H1 (cell line): ENCODE measurements around the gene CA10. TPM values are rescaled to one million over a fixed set of nuclear protein-coding genes. Genes with fewer than 3 reads are reported as not detected.

Experiments used
- CTCF ChIA-PET: fragments of 300-600 bp; sonication (Branson Sonifier 250); formaldehyde crosslinking; loops from one replicate; lab custom pipeline; 2021; ENCODE audit not compliant: partially characterized antibody; lab: Charles Lee
- POLR2A ChIA-PET: fragments of 300-600 bp; sonication (Branson Sonifier 250); formaldehyde crosslinking; loops from one replicate; lab custom pipeline; 2021; ENCODE audit warnings: inconsistent platforms; ENCODE audit not compliant: partially characterized antibody; lab: Charles Lee
- DNase-seq, 2 experiments: peaks; one replicate each; pipeline versions ENCODE4 v3.0.0 to v3.0.0-alpha.2; 2010 to 2022; ENCODE audit warnings: low spot score in 2 of 2, low read depth in 1 of 2, mixed read lengths in 1 of 2
- FAIRE-seq: peaks from 2 replicates; lab custom pipeline; 2011; peaks lifted over from hg19 to GRCh38; lab: Jason Lieb, UNC
- H2AFZ ChIP-seq: 2 replicates; pipeline ENCODE4 v1.8.1; 2012; ENCODE audit warnings: low read length, inconsistent platforms
- H2AK5ac ChIP-seq: 2 replicates; pipeline ENCODE4 v1.6.1; 2013; ENCODE audit warnings: low read depth, low read length
- H2BK120ac ChIP-seq: replicated peaks from 2 replicates; pipeline ENCODE3; 2013; ENCODE audit warnings: low read depth, low read length, inconsistent platforms
- H2BK12ac ChIP-seq: 2 replicates; pipeline ENCODE4 v1.6.1; 2013; ENCODE audit warnings: low read depth, low read length
- H2BK15ac ChIP-seq: 2 replicates; pipeline ENCODE4 v1.6.1; 2013; ENCODE audit warnings: low read length
- H2BK20ac ChIP-seq: 2 replicates; pipeline ENCODE4 v1.6.1; 2013; ENCODE audit warnings: low read length
- H2BK5ac ChIP-seq: 2 replicates; pipeline ENCODE4 v1.6.1; 2013; ENCODE audit warnings: low read depth, low read length
- H3K14ac ChIP-seq: 2 replicates; pipeline ENCODE4 v1.6.1; 2013; ENCODE audit warnings: inconsistent platforms; ENCODE audit not compliant: insufficient read length
- H3K18ac ChIP-seq: 2 replicates; pipeline ENCODE4 v1.6.1; 2013; ENCODE audit warnings: low read length; ENCODE audit errors: extremely low read depth
- H3K23ac ChIP-seq: 2 replicates; pipeline ENCODE4 v1.6.1; 2013; ENCODE audit warnings: inconsistent platforms; ENCODE audit not compliant: insufficient read length
- H3K23me2 ChIP-seq: 2 replicates; pipeline ENCODE4 v1.6.1; 2013; ENCODE audit warnings: low read depth, low read length
- H3K27ac ChIP-seq: 2 replicates; pipeline ENCODE4 v1.6.1; 2011; ENCODE audit warnings: low read depth, low read length, inconsistent platforms
- H3K27me3 ChIP-seq, 4 experiments: replicated peaks in 1 of 4; 1 replicate in 1 of 4; 2 replicates in 3 of 4; pipeline versions ENCODE4 v1.6.1 to v1.8.1; 2011 to 2013; ENCODE audit warnings: low read length in 3 of 4, mild to moderate bottlenecking in 3 of 4, inconsistent platforms in 2 of 4, mixed read lengths in 2 of 4, moderate library complexity in 1 of 4; ENCODE audit not compliant: control insufficient read depth in 3 of 4, insufficient read depth in 3 of 4; ENCODE audit errors: extremely low read depth in 1 of 4
- H3K36me3 ChIP-seq, 4 experiments: 2 replicates each; pipeline versions ENCODE4 v1.6.1 to v1.8.1; 2011 to 2013; ENCODE audit warnings: mild to moderate bottlenecking in 4 of 4, low read length in 3 of 4, moderate library complexity in 2 of 4, control low read depth in 1 of 4, inconsistent platforms in 1 of 4; ENCODE audit not compliant: insufficient read depth in 4 of 4, control insufficient read depth in 2 of 4
- H3K4ac ChIP-seq: replicated peaks from 2 replicates; pipeline ENCODE3; 2013; ENCODE audit warnings: low read length, low read depth, mixed read lengths, inconsistent platforms; ENCODE audit not compliant: insufficient read length
- H3K4me1 ChIP-seq, 4 experiments: replicated peaks in 1 of 4; 1 replicate in 1 of 4; 2 replicates in 3 of 4; pipeline versions ENCODE4 v1.6.1 to v1.8.1; 2011 to 2013; ENCODE audit warnings: low read length in 3 of 4, inconsistent platforms in 2 of 4, mixed read lengths in 1 of 4; ENCODE audit not compliant: insufficient read depth in 4 of 4, control insufficient read depth in 3 of 4
- H3K4me2 ChIP-seq, 2 experiments: 2 replicates each; pipeline versions ENCODE4 v1.6.1 to v1.8.1; 2011 to 2013; ENCODE audit warnings: low read depth in 2 of 2, low read length in 2 of 2, control low read depth in 1 of 2, inconsistent platforms in 1 of 2, mild to moderate bottlenecking in 1 of 2; ENCODE audit not compliant: insufficient read depth in 1 of 2
- H3K4me3 ChIP-seq, 4 experiments: fragments of 200-600, 300-600 bp in 1 of 4; sonication (generic), shearing (Covaris generic), sonication (Bioruptor Twin) in 1 of 4; 2 replicates each; pipeline versions ENCODE4 v1.5.1 to v1.8.1; 2011 to 2016; ENCODE audit warnings: low read length in 4 of 4, low read depth in 3 of 4, control low read depth in 2 of 4, inconsistent platforms in 2 of 4, mild to moderate bottlenecking in 2 of 4, mixed read lengths in 1 of 4, moderate library complexity in 1 of 4; ENCODE audit not compliant: insufficient read depth in 2 of 4; ENCODE audit errors: extremely low read depth in 1 of 4
- H3K56ac ChIP-seq: replicated peaks from 2 replicates; pipeline ENCODE3; 2013; ENCODE audit warnings: low read depth, mild to moderate bottlenecking, mixed read lengths, low read length, inconsistent platforms; ENCODE audit not compliant: insufficient read length
- H3K79me1 ChIP-seq: 2 replicates; pipeline ENCODE4 v1.6.1; 2013; ENCODE audit warnings: low read depth, low read length, control low read depth
- H3K79me2 ChIP-seq, 2 experiments: 2 replicates each; pipeline versions ENCODE4 v1.6.1 to v1.8.1; 2012 to 2013; ENCODE audit warnings: low read length in 2 of 2, mild to moderate bottlenecking in 2 of 2, inconsistent platforms in 1 of 2; ENCODE audit not compliant: insufficient read depth in 2 of 2, control insufficient read depth in 1 of 2
- H3K9ac ChIP-seq, 4 experiments: replicated peaks in 1 of 4; 1 replicate in 1 of 4; 2 replicates in 3 of 4; pipeline versions ENCODE4 v1.6.1 to v1.8.1; 2011 to 2013; ENCODE audit warnings: low read depth in 3 of 4, low read length in 3 of 4, control low read depth in 2 of 4, mild to moderate bottlenecking in 2 of 4, moderate library complexity in 2 of 4, inconsistent platforms in 1 of 4; ENCODE audit errors: extremely low read depth in 1 of 4
- H3K9me3 ChIP-seq, 2 experiments: 2 replicates each; pipeline versions ENCODE4 v1.6.1 to v1.8.1; 2012 to 2013; ENCODE audit warnings: mild to moderate bottlenecking in 2 of 2, moderate library complexity in 2 of 2, control low read depth in 1 of 2, inconsistent platforms in 1 of 2, low read depth in 1 of 2, low read length in 1 of 2, mixed read lengths in 1 of 2; ENCODE audit not compliant: insufficient read depth in 2 of 2
- H4K20me1 ChIP-seq, 2 experiments: replicated peaks in 1 of 2; 2 replicates each; pipeline versions ENCODE3 to v1.8.1; 2011 to 2013; ENCODE audit warnings: inconsistent platforms in 2 of 2, low read length in 2 of 2, mild to moderate bottlenecking in 1 of 2; ENCODE audit not compliant: insufficient read depth in 2 of 2, control insufficient read depth in 1 of 2
- H4K5ac ChIP-seq: 2 replicates; pipeline ENCODE4 v1.6.1; 2013; ENCODE audit warnings: low read length, low read depth, mixed read lengths, inconsistent platforms; ENCODE audit not compliant: insufficient read length
- H4K8ac ChIP-seq: 2 replicates; pipeline ENCODE4 v1.8.0; 2013; ENCODE audit warnings: mild to moderate bottlenecking, moderate library complexity, low read length, inconsistent platforms; ENCODE audit not compliant: insufficient read depth; ENCODE audit errors: extremely low read depth
- H4K91ac ChIP-seq: replicated peaks from 2 replicates; pipeline ENCODE3; 2013; ENCODE audit warnings: low read length, mixed read lengths, inconsistent platforms; ENCODE audit not compliant: insufficient read length
- ATF2 ChIP-seq: IDR thresholded peaks from 2 replicates; pipeline ENCODE4 v1.6.1; 2012; ENCODE audit warnings: low read length, inconsistent platforms
- BCL11A ChIP-seq, 2 experiments: IDR thresholded peaks; one replicate each; pipeline ENCODE4 v1.6.1; 2011; ENCODE audit warnings: low read depth in 2 of 2, low read length in 2 of 2, mild to moderate bottlenecking in 2 of 2
- CHD1 ChIP-seq: IDR thresholded peaks from 2 replicates; pipeline ENCODE4 v1.6.1; 2012; ENCODE audit warnings: low read depth, low read length, improper control_type of control experiment
- CTBP2 ChIP-seq: IDR thresholded peaks from 2 replicates; pipeline ENCODE4 v1.7.0; 2011; ENCODE audit warnings: borderline replicate concordance, mild to moderate bottlenecking, moderate library complexity, mixed read lengths, low read length; ENCODE audit not compliant: insufficient read depth, insufficient read length
- GTF2F1 ChIP-seq: IDR thresholded peaks from 2 replicates; pipeline ENCODE4 v1.6.1; 2012; ENCODE audit warnings: low read depth, low read length, improper control_type of control experiment, borderline replicate concordance
- MAX ChIP-seq: IDR thresholded peaks from 2 replicates; pipeline ENCODE4 v1.6.1; 2012; ENCODE audit warnings: inconsistent platforms
- POLR2AphosphoS5 ChIP-seq: IDR thresholded peaks from 2 replicates; pipeline ENCODE4 v1.6.1; 2011; ENCODE audit warnings: low read depth, low read length
- SIN3A ChIP-seq, 2 experiments: IDR thresholded peaks in 1 of 2; conservative IDR thresholded peaks in 1 of 2; 2 replicates each; pipeline ENCODE4 v1.6.1; 2011 to 2012; ENCODE audit warnings: low read length in 2 of 2, improper control_type of control experiment in 1 of 2, low read depth in 1 of 2, mild to moderate bottlenecking in 1 of 2
- SIX5 ChIP-seq: IDR thresholded peaks from 2 replicates; pipeline ENCODE4 v1.6.1; 2011; ENCODE audit warnings: mild to moderate bottlenecking, low read depth, low read length
- SP2 ChIP-seq: IDR thresholded peaks from 2 replicates; pipeline ENCODE4 v1.6.1; 2012; ENCODE audit warnings: mild to moderate bottlenecking, low read length, inconsistent platforms
- USF2 ChIP-seq: IDR thresholded peaks from 2 replicates; pipeline ENCODE4 v1.6.1; 2011; ENCODE audit warnings: low read length, improper control_type of control experiment
- WGBS, 2 experiments: shearing (Covaris generic) in 1 of 2; methylation state at CpG; one replicate each; pipeline versions ENCODE4 v1.1.6 to v1.1.7; 2013 to 2015; ENCODE audit warnings: low lambda C conversion rate in 2 of 2, mixed read lengths in 2 of 2, inconsistent platforms in 1 of 2, low coverage in 1 of 2, missing lambda C conversion rate in 1 of 2; ENCODE audit not compliant: insufficient replicate concordance in 2 of 2, insufficient coverage in 1 of 2, insufficient read length in 1 of 2; ENCODE audit errors: extremely low coverage in 1 of 2, missing lambda C conversion rate in 1 of 2; 5-methylcytosine and 5-hydroxymethylcytosine counted together
- polyA plus RNA-seq, 7 experiments: library from polyadenylated mRNA; depleted of rRNA in 3 of 7; stranded (reverse) in 5 of 7; unstranded in 2 of 7; fragments of >200 nt in 5 of 7; fragments of 200-250 nt in 2 of 7; gene quantifications; 1 replicate in 5 of 7; 2 replicates in 1 of 7; 4 replicates in 1 of 7; pipeline versions ENCODE4 v1.2.1 to v1.2.3, GENCODE V29; 2011 to 2013; ENCODE audit warnings: missing spikeins in 2 of 7, mixed read lengths in 2 of 7
- total RNA-seq: library from RNA; stranded (reverse); fragmentation: NEBNext Ultra II Directional; extraction: Animal tissue kit (Norgen Biotek cat#: 25700); gene quantifications from 2 replicates; pipeline ENCODE4 v1.2.1, GENCODE V29; 2021

CA10 gene
- total and polyA plus RNA-seq, 2 of the 8 experiments (the other 6 are each of a cell fraction or from before 2014, with no cell fraction given), result 0.60 to 0.63 TPM

- no peak overlapping the region for H2AK5ac ChIP-seq
- H3K9me3 ChIP-seq, result no peaks in the 10 kb centered on the region
- H3K23ac ChIP-seq, result no peak overlapping the region
- H3K79me2 ChIP-seq, result no peaks in the 10 kb centered on the region
- H2BK5ac ChIP-seq, result no peak overlapping the region
- H3K4ac ChIP-seq, result no peak overlapping the region
- H3K79me1 ChIP-seq, result no peaks in the 10 kb centered on the region
- no peak overlapping the region for H3K4me2 ChIP-seq
- H4K5ac ChIP-seq, result no peak overlapping the region
- H3K4me3 ChIP-seq, result no peak overlapping the region
- H2AFZ ChIP-seq, result no peak overlapping the region
- ChIA-PET CTCF (interaction anchor here (0.6 to 2.0 kb wide), 3 partner anchors 9 to 573 kb away, joined by 3 to 12 read pairs (median 4); no protein-coding TSS in a partner anchor), POLR2A (no interaction called here)
- no peak overlapping the region for H3K56ac ChIP-seq
- H3K23me2 ChIP-seq, result no peaks in the 10 kb centered on the region
- no peaks in the 10 kb centered on the region for H3K4me1 ChIP-seq
- H2BK20ac ChIP-seq, result no peak overlapping the region
- no peak overlapping the region for H2BK120ac ChIP-seq
- no peak overlapping the region for H4K91ac ChIP-seq
- WGBS, 2 experiments, result 94% methylated on average over 3 of the region's 3 CpGs; no CpG with 5 or more reads in 1 of the 2 experiments
- H3K27me3 ChIP-seq, result peaks cover 0 to 2% (median 0%) of the 10 kb centered on the region in 4 experiments; a peak in 1 of 7 replicates
- H3K27ac ChIP-seq, result no peak overlapping the region
- no peaks in the 10 kb centered on the region for H3K36me3 ChIP-seq
- no peak overlapping the region for H2BK15ac ChIP-seq
- no peaks in the 10 kb centered on the region for H4K20me1 ChIP-seq
- FAIRE-seq (no peak), DNase-seq (no peak)
- no peak overlapping the region for H3K14ac ChIP-seq
- no peak overlapping the region for H4K8ac ChIP-seq
- H3K18ac ChIP-seq, result no peak overlapping the region
- H3K9ac ChIP-seq, result no peak overlapping the region
- H2BK12ac ChIP-seq, result no peak overlapping the region
- TF ChIP-seq GTF2F1 (no peak), MAX (no peak), CHD1 (no peak), ATF2 (no peak), CTBP2 (no peak), SIX5 (no peak), POLR2AphosphoS5 (no peak), SP2 (no peak), BCL11A (IDR thresholded peaks at IDR 0.05; ENCODE audit: low read depth in 2 of 2, low read length in 2 of 2) (no peak), USF2 (no peak), SIN3A (conservative IDR thresholded peaks at IDR 0.05 in 1 of 2, IDR thresholded peaks at IDR 0.05 in 1 of 2; ENCODE audit: low read depth in 1 of 2, low read length in 2 of 2) (no peak)
Observed at GRCh38 chr17:51725185-51725584, 433.3 kb downstream of the CA10 start.
